SIG-M5 treated with dmso at 0.1 percent for 504 hours (cell line): ENCODE data around the gene BIN1.

ENCODE experiments used
- DNase-seq: peaks from one replicate; lab custom pipeline; 2025; ENCODE audit not compliant: unreplicated experiment; lab: John Stamatoyannopoulos, UW

The BIN1 gene

DNA sequence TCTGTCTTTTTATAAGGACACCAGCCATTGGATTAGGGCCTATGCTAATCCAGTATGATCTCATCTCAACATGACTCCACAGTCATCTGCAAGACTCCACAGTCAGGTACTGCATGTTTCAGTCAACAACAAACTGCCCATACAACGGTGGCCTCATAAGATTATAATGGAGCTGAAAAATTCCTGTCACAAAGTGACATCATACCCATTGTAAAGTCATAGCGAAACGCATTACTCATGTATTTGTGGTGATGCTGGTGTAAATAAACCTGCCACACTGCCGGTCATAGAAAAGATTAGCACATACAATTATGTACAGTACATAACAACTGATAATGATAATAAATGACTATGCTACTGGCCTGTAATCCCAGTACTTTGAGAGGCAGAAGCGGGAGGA is 106.0 kb downstream of the BIN1 start:
- no peak for DNase-seq

DNA sequence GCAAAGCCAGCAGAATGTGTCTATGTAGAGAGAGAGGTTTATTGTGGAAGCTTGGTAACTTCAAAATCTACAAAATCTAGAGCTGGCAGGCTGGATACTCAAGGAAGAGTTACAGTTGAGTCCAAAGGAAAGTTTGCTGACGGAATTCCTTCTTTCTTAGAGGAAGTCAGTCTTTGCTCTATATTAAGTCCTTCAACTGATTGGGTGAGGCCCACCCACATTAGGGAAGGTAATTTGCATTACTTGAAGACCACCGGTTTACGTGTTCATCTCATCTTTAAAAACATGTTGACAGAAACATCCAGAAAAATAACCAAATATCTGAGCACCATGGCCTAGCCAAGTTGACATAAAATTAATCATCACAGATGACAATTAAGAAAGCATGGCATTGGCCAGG is 106.8 kb downstream of the BIN1 start:
- no peak for DNase-seq

DNA sequence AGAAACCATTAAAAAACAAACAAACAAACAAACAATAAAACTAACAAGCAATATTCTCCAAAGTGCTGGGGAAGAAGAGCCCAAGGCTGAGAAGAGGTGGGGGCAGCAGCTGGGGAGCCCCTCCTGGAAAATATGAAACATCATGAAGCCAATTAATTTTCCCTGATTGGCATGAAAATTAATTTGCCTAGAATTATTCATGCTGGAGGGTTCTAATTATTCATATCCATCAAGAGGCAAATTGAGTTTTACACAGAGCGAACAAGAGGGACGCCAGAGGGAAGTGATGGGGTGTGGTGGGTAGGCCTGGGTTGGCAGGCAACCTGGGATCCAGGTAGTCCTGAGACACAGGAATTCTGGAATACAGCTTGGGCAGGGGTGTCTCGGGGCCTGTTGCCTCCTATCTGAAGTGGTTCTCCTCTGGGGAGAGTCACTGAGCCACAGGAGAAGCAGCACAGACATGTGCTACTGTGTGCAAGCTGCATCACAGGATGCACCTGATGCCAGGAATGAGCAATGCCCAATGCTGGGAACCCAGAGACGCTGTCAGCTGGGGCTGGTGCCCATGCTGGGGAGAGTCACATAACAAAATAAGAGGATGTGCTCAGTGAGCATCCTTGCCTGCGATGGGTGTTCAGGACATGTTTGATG is 107.7 kb downstream of the BIN1 start:
- no peak for DNase-seq

DNA sequence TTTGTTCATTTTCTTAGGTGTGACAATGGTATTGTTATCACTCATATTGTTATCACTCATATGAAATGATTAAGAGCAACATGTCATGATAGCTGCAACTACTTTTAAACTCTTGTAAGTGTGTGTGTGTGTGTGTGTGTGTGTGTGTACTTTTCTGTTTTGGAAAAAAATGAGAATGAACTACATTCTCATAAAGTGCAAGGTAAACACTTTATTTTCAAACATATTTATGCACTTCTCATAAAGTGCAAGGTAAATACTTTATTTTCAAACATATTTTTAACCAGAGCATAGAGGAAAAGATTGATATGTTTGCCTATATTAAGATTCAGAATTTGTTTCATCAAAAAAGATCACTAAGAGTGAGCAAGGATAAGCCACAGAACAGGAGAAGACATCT is 108.5 kb downstream of the BIN1 start:
- DNase-seq: no peak
